Activated naive CD8-positive, alpha-beta T cell treated with anti-CD3 and anti-CD28 coated beads, Interleukin-2, amount 10 ng/mL, durations not matched to agents 7 days and 5 days (primary cell): Measurements from ENCODE around the gene DNAJA2. TPM values are rescaled to one million over a fixed set of nuclear protein-coding genes. Genes with fewer than 3 reads are reported as not detected.
A peak's percentile ranks its signal among the peaks of the same experiment; 100 is the strongest.
"Not testable (repeated sequence)": the region's sequence is repeated elsewhere in the genome, so short reads cannot be mapped to it uniquely, and the experiment has no call there.

ENCODE experiments used
- ATAC-seq: fragments of 150-1000 bp; cut with Tn5 transposase; one replicate; pipeline ENCODE4 v1.10.0; 2021; ENCODE audit warnings: low read depth, moderate library complexity
- POLR2A ChIA-PET: fragments of 350-600 bp; sonication (Branson Sonifier 250); formaldehyde crosslinking; loops from one replicate; lab custom pipeline; 2021; ENCODE audit warnings: antibody characterized with exemption; lab: Charles Lee
- DNase-seq: peaks from one replicate; pipeline ENCODE4 v3.0.0; 2021
- H3K27ac Mint-ChIP-seq: one replicate; pipeline ENCODE4 v1.8.0; 2022; ENCODE audit warnings: mild to moderate bottlenecking, mixed read lengths
- H3K27me3 Mint-ChIP-seq: one replicate; pipeline ENCODE4 v1.8.0; 2022; ENCODE audit warnings: mild to moderate bottlenecking, moderate library complexity, mixed read lengths
- H3K36me3 Mint-ChIP-seq: one replicate; pipeline ENCODE4 v1.8.0; 2021; ENCODE audit warnings: mild to moderate bottlenecking, mixed read lengths
- H3K4me1 Mint-ChIP-seq: one replicate; pipeline ENCODE4 v1.8.0; 2021; ENCODE audit warnings: mixed read lengths
- H3K4me3 Mint-ChIP-seq: one replicate; pipeline ENCODE4 v1.8.0; 2022; ENCODE audit warnings: mild to moderate bottlenecking, moderate library complexity, mixed read lengths
- H3K9me3 Mint-ChIP-seq: one replicate; pipeline ENCODE4 v1.8.0; 2021; ENCODE audit warnings: mixed read lengths
- total RNA-seq, 2 experiments: library from RNA; stranded (reverse); gene quantifications; one replicate each; pipeline ENCODE4 v1.2.3, GENCODE V29; 2021

The DNAJA2 gene
- total RNA-seq, 2 experiments from 2014 or later, result 60.0 to 62.3 TPM

DNA sequence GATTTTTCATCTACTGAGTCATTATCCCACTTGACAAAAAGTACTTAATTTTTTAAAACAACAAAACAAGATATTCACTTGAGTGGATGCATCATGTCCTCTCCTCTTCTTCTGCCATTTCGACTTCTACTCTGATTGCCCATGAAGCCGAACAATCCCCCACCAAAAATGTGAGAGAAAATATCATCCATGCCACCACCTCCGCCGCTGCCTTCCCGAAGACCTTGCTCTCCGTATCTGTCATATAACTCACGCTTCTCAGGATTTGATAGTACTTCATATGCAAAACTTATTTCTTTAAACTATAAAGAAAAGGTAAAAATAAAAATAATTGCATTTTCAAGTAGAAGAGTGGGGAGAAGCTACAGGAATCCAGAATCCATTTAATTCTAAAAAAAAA, 2.2 kb downstream of the DNAJA2 start:
- ATAC-seq (no peak), DNase-seq (no peak)
- Mint-ChIP-seq H3K4me1 (peaks cover 30% of the 10 kb centered on the region), H3K9me3 (no peaks in the 10 kb centered on the region), H3K27me3 (no peaks in the 10 kb centered on the region), H3K27ac (no peak overlapping the region), H3K4me3 (peak overlapping the region; percentile 59), H3K36me3 (peaks cover 28% of the 10 kb centered on the region)
- POLR2A ChIA-PET, result interaction anchor here (0.6 kb wide), 2 partner anchors 18 to 43 kb away, joined by 3 read pairs; no protein-coding TSS in a partner anchor

DNA sequence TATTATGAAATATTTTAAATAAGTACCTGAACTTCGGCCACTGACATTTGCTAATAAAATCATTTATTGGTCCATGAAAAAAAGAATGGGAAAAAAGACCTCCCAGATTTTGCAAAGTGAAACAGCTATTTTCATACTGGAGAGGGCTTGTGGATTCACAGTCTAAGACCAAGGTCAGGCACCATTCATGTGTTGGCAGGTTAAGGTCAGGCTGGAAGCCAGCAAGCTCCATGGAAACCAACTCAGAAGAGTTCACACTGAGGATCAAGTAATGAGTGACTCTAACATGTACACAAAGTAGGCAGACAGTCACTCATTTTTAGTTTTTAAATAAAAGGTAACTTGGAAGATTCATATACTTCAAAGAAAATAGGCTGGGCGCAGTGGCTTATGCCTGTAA, 3.4 kb downstream of the DNAJA2 start:
- POLR2A ChIA-PET, result interaction anchor here (0.7 to 0.9 kb wide), 2 partner anchors 139 to 1661 kb away, joined by 3 read pairs; partner anchors contain the start of gene C16orf87
- no peaks in the 10 kb centered on the region for H3K27me3 Mint-ChIP-seq
- H3K4me1 Mint-ChIP-seq, result peaks cover 26% of the 10 kb centered on the region
- H3K4me3 Mint-ChIP-seq, result no peak overlapping the region
- peaks cover 30% of the 10 kb centered on the region for H3K36me3 Mint-ChIP-seq
- H3K9me3 Mint-ChIP-seq, result no peaks in the 10 kb centered on the region
- ATAC-seq (no peak), DNase-seq (no peak)
- H3K27ac Mint-ChIP-seq, result no peak overlapping the region

DNA sequence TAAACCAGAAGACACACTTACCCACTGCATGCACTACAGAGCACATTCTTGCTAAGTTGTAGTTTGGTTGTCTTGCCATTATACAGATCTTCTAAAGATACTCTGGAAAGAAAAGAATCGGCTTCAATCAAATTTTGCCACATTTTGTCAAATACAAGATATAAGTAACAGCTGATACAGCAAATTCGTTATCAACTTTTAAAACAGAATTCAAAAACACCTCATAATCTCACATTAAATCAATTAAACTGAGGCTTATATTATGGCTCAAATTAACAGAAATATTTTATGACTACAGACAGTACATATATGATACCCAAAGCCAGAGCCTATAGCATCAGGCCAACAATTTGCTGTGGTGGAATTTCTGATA, 5.4 kb downstream of the DNAJA2 start:
- no peak for ATAC-seq
- Mint-ChIP-seq H3K4me3 (no peak overlapping the region), H3K36me3 (peaks cover 37% of the 10 kb centered on the region), H3K9me3 (no peaks in the 10 kb centered on the region), H3K27me3 (no peaks in the 10 kb centered on the region), H3K27ac (no peak overlapping the region), H3K4me1 (peaks cover 19% of the 10 kb centered on the region)
- DNase-seq, result no peak
- POLR2A ChIA-PET, result no interaction called here

DNA sequence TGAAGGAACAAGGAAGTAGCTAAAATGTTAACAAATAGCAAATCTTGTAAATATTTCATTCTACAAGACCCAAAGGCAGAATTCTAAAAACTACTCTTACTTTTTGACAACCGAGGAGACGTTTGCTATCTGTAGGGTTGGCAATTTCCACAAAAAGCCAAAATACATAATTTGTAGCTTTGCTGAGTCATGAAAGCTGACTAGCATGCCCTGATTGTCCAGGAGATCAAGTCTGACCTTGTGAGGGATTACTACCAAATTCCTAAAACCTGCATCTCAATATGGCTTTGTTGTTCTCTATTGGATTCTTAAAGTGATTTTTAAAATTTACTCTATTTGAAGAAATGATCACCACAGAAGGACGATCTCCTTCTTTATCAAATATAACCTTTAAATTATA, 10.8 kb downstream of the DNAJA2 start:
- Mint-ChIP-seq H3K27me3 (no peaks in the 10 kb centered on the region), H3K27ac (peak overlapping the region; percentile 52), H3K4me1 (peaks cover 17% of the 10 kb centered on the region), H3K36me3 (peaks cover 46% of the 10 kb centered on the region), H3K4me3 (no peak overlapping the region), H3K9me3 (no peaks in the 10 kb centered on the region)
- ATAC-seq (no peak), DNase-seq (no peak)
- POLR2A ChIA-PET, result interaction anchor here (2.7 kb wide), 1 partner anchor 10 kb away, joined by 15 read pairs; the partner anchor contains the start of gene DNAJA2

DNA sequence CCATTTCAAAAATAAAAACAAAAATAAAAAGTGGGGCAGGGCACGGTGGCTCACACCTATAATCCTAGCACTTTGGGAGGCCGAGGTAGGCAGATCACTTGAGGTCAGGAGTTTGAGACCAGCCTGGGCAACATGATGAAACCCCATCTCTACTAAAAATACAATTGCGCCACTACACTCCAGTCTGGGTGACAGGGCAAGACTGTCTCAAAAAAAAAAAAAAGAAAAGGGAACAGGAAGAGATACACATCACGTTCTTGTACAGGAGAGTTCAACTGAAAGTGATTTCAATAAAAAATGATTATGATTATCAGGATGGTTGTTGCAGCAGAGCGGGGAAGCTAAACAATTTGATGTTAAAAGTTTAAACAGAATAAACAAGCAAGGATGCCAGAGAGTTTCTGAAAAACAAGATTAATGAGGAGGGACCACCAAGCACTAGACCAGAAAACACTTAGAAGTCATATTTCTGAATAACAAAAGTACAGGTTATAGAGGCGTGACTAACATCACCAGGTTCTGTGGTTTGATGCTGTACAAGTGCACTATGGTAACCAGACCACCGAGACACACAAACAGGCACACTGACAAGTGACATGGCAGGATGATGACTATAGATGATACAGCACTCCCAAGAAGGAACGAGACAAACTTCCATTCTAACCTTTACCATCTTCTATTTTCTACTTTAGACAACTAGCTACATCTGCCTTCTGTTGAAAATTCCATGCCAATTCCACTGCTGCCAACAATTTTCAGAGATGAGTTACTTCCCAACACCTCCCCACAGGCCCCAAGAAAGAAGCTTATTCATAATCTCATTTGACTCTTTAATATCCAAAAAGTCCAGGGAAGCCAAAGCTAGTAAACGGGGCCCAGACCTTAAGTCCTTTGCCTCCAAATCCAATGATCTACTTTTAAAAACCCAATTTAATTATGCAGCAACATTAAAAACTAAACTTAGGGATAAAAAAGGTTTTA, 11.8 kb downstream of the DNAJA2 start:
- Mint-ChIP-seq H3K36me3 (peaks cover 37% of the 10 kb centered on the region), H3K27me3 (no peaks in the 10 kb centered on the region), H3K9me3 (no peaks in the 10 kb centered on the region), H3K4me3 (peak overlapping the region; percentile 24), H3K27ac (peak overlapping the region; percentile 52), H3K4me1 (peaks cover 17% of the 10 kb centered on the region)
- ATAC-seq (peak; percentile 90), DNase-seq (no peak)
- POLR2A ChIA-PET, result interaction anchor here (0.7 to 2.7 kb wide), 2 partner anchors 11 to 1684 kb away, joined by 3 to 15 read pairs; partner anchors contain the start of gene DNAJA2

DNA sequence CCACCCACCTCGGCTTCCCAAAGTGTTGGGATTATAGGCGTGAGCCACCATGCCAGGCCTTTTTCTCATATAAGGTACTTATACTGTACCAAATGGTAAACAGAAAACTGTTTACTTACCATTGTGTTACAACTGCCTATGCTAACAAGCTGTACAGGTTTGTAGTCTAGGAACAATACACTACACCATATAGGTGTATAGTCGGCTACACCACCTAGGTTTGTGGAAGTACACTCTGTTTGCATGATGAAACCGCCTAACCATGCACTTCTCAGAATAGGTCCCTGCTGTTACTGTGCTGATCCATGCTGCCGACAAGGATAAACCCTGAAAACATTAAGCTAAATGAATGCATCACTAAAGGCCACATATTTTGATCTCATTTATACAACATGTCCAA, 18.9 kb downstream of the DNAJA2 start:
- Mint-ChIP-seq H3K27ac (peak overlapping the region; percentile 37), H3K4me1 (no peaks in the 10 kb centered on the region), H3K36me3 (peaks cover 14% of the 10 kb centered on the region), H3K27me3 (no peaks in the 10 kb centered on the region), H3K4me3 (no peak overlapping the region), H3K9me3 (no peaks in the 10 kb centered on the region)
- ATAC-seq (no peak), DNase-seq (no peak)
- POLR2A ChIA-PET, result no interaction called here

DNA sequence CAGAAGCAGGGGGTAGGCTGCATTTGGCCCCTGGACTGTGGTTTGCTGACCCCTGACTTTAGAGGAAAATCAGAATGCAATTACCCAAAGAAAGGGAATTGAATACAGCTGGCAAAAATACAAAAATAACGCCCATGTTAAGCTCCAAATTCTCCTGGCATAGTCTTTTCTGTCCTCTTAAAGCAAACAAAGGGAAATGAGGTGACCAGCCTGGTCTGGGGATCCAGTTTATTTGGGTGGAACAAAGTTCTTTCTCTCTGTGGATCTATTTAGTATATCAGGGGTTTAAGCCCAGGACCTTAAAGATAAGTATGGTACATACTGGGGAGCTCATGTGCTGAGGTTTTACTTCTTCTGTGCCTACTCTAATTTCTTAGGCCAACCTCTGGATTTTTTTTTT, 23.5 kb downstream of the DNAJA2 start:
- POLR2A ChIA-PET, result no interaction called here
- no peaks in the 10 kb centered on the region for H3K27me3 Mint-ChIP-seq
- no peaks in the 10 kb centered on the region for H3K9me3 Mint-ChIP-seq
- H3K4me3 Mint-ChIP-seq, result no peak overlapping the region
- peaks cover 5% of the 10 kb centered on the region for H3K36me3 Mint-ChIP-seq
- H3K27ac Mint-ChIP-seq, result no peak overlapping the region
- DNase-seq, result no peak
- no peaks in the 10 kb centered on the region for H3K4me1 Mint-ChIP-seq
- no peak for ATAC-seq

DNA sequence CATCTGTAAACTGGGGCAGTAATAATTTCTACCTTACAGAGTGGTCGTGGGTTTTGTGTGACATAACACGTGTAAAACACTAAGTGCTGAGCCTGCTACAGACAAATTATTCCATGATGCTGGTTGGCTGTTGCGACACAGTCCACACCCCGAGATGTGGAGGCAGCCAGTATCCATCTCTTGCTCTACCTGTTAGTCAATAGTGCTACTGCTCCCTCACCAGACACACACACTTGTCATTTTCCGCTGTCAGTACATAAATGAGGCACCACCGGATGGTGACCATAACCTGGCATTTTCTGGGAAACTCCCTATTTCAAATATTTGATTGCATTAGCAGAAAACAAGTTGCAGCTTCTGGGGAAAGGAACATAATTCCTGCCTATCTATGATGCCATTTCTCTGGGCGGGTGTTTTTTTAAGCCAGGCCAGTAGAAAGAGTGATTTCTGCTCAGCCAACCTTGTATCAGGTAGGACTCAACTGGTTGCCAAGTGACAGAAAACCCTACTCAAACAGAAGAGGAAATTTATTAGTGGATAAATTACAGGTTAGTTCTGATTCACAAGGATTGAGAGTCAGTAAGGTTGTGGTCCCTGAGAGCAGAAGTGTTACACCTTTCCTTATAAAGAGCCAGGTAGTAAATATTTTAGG, 24.1 kb downstream of the DNAJA2 start:
- Mint-ChIP-seq H3K27ac (no peak overlapping the region), H3K9me3 (no peaks in the 10 kb centered on the region), H3K4me3 (no peak overlapping the region), H3K4me1 (no peaks in the 10 kb centered on the region), H3K27me3 (no peaks in the 10 kb centered on the region), H3K36me3 (peaks cover 1% of the 10 kb centered on the region)
- ATAC-seq, result no peak
- POLR2A ChIA-PET, result interaction anchor here (1.4 kb wide), 1 partner anchor 88 kb away, joined by 3 read pairs; no protein-coding TSS in a partner anchor
- no peak for DNase-seq

DNA sequence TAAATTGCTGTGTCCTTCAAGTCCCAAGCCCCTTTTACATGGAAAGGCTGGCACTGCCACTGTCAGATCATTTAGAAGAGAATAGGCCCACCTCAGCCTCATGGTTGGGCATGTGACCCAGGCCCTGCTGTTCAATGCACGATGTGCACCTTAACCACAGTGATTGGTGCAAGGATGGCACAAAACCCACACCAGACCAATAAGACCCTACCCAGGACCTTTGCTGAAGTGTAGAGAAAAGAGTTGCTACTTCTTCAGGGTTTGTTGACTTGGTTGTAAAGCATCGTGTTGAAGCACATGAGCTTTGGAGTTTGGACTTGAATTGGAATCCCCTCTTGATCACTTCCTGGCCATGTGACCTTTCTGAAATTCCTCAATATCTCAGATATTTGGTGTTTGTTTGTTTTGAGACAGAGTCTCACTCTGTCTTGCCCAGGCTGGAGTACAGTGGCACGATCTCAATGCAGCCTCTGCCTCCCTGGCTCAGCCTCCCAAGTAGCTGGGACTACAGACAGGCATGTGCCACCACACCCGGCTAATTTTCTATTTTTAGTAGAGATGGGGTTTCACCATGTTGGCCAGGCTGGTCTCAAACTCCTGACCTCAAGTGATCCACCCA, 24.8 kb downstream of the DNAJA2 start:
- POLR2A ChIA-PET, result interaction anchor here (1.4 kb wide), 1 partner anchor 89 kb away, joined by 3 read pairs; no protein-coding TSS in a partner anchor
- Mint-ChIP-seq H3K27me3 (no peaks in the 10 kb centered on the region), H3K4me1 (no peaks in the 10 kb centered on the region), H3K4me3 (no peak overlapping the region), H3K36me3 (peaks cover 1% of the 10 kb centered on the region), H3K9me3 (no peaks in the 10 kb centered on the region), H3K27ac (no peak overlapping the region)
- ATAC-seq, result no peak
- no peak for DNase-seq

DNA sequence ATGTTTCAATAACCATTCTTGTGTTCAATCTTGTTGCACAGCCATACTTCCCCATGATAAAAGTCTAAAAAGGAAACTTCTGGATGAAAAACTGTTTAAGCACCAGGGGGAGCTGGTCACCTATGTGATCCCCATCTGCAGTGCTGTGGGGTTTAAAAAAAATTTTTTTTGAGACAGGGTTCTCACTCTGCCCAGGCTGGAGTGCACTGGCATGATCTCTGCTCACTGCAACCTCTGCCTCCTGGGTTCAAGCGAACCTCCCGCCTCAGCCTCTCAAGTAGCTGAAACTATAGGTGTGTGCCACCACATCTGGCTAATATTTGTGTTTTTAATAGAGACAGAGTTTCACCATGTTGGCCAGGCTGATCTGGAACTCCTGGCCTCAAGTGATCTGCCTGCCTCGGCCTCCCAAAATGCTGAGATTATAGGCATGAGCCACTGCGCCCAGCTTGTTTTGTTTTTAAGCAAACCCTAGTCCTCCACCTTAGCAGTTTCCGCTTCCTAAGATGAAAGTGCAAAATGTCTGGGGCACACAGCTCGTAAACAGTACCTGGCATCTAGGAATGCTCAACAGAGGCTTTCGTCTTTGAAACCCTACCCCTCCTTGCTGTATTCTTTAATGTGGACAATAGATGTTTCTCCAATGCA, 25.4 kb downstream of the DNAJA2 start:
- no peak overlapping the region for H3K27ac Mint-ChIP-seq
- peaks cover 3% of the 10 kb centered on the region for H3K4me1 Mint-ChIP-seq
- POLR2A ChIA-PET, result interaction anchor here (1.4 kb wide), 1 partner anchor 90 kb away, joined by 3 read pairs; no protein-coding TSS in a partner anchor
- H3K27me3 Mint-ChIP-seq, result no peaks in the 10 kb centered on the region
- no peaks in the 10 kb centered on the region for H3K9me3 Mint-ChIP-seq
- peaks cover 1% of the 10 kb centered on the region for H3K36me3 Mint-ChIP-seq
- H3K4me3 Mint-ChIP-seq, result no peak overlapping the region
- DNase-seq (no peak), ATAC-seq (peak; percentile 68)

DNA sequence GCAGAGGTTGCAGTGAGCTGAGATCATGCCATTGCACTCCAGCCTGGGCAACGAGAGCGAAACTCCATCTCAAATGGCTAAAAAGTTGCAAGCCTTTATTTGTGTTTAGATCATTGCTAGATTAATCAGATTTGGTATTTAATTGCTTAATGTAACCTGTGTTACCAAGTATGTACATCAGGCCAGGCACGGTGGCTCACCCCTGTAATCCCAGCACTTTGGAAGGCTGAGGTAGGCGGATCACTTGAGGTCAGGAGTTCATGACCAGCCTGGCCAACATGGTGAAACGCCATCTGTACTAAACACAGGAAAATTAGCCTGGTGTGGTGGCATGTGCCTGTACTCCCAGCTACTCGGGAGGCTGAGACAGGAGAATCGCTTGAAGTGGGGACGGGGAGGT, 28.8 kb downstream of the DNAJA2 start:
- POLR2A ChIA-PET, ATAC-seq, H3K27ac Mint-ChIP-seq, H3K4me1 Mint-ChIP-seq, H3K9me3 Mint-ChIP-seq, H3K4me3 Mint-ChIP-seq, H3K27me3 Mint-ChIP-seq, H3K36me3 Mint-ChIP-seq: not testable (repeated sequence)
- DNase-seq, result peak; percentile 10

DNA sequence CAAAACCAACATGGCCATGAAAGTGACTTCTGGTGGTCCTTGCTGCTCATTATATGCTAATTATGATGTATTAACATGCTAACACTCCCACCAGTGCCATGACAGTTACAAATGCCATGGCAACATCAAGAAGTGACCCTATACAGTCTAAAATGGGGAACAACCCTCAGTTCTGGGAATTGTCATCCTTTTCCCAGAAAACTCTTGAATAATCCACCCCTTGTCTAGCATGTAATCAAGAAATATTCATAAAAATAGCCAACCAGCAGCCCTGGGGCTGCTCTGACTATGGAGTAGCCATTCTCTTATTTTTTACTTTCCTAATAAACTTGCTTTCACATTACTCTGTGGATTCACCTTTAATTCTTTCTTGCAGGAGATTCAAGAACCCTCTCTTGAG, 35.9 kb downstream of the DNAJA2 start:
- POLR2A ChIA-PET, result no interaction called here
- no peak overlapping the region for H3K4me3 Mint-ChIP-seq
- no peaks in the 10 kb centered on the region for H3K36me3 Mint-ChIP-seq
- no peaks in the 10 kb centered on the region for H3K27me3 Mint-ChIP-seq
- H3K27ac Mint-ChIP-seq, result no peak overlapping the region
- no peaks in the 10 kb centered on the region for H3K9me3 Mint-ChIP-seq
- H3K4me1 Mint-ChIP-seq, result peaks cover 4% of the 10 kb centered on the region
- DNase-seq (no peak), ATAC-seq (no peak)

DNA sequence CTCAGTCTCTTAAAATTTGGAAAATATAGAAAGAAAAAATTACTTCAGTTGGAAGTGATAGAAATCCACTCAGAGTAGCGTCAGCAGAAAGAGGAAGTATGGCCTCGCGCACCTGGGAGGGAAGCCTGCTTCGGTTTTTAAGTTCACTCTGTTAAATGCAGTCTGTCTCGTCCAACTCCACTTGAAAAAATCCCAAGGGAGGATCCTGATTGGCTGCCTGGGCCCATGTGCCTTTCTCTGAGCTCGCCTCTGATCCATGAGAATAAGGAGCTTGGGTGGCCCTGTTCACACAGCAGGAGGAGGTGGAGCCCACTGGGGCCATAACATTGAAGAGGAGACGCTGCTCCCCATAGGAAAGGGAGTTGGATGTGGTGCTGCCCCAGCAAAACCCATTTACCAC, 40.7 kb downstream of the DNAJA2 start:
- H3K27me3 Mint-ChIP-seq, result no peaks in the 10 kb centered on the region
- POLR2A ChIA-PET, result no interaction called here
- no peak overlapping the region for H3K4me3 Mint-ChIP-seq
- no peak overlapping the region for H3K27ac Mint-ChIP-seq
- peaks cover 3% of the 10 kb centered on the region for H3K4me1 Mint-ChIP-seq
- H3K9me3 Mint-ChIP-seq, result no peaks in the 10 kb centered on the region
- ATAC-seq, result no peak
- no peaks in the 10 kb centered on the region for H3K36me3 Mint-ChIP-seq
- DNase-seq, result no peak
